Sigmoid colon (tissue), 7 donors: ENCODE data around the gene GPR183. TPM values are rescaled to one million over a fixed set of nuclear protein-coding genes. Genes with fewer than 3 reads are reported as not detected.

Source experiments
- DNase-seq: peaks from one replicate; pipeline ENCODE4 v3.0.0-alpha.2; 2019
- H3K27ac ChIP-seq, 4 donors: fragments of 200-600 bp; sonication (generic); one replicate each; pipeline ENCODE4 v1.5.1; 2016 to 2019; ENCODE audit warnings: mild to moderate bottlenecking in 1 of 4
- H3K27me3 ChIP-seq, 3 donors: fragments of 200-600 bp; sonication (generic); one replicate each; pipeline ENCODE4 v1.5.1; 2019; ENCODE audit warnings: mild to moderate bottlenecking in 1 of 3
- H3K36me3 ChIP-seq, 4 donors: fragments of 200-600 bp; sonication (generic); one replicate each; pipeline ENCODE4 v1.5.1; 2016 to 2019
- H3K4me1 ChIP-seq, 4 donors: fragments of 200-600 bp; sonication (generic); one replicate each; pipeline ENCODE4 v1.5.1; 2017 to 2019
- H3K4me3 ChIP-seq, 4 donors: fragments of 200-600 bp; sonication (generic); one replicate each; pipeline ENCODE4 v1.5.1; 2017 to 2019; ENCODE audit warnings: mild to moderate bottlenecking in 2 of 4, moderate library complexity in 1 of 4
- H3K9me3 ChIP-seq, 4 donors: fragments of 200-600 bp in 3 of 4; sonication (generic) in 3 of 4; one replicate each; pipeline versions ENCODE4 v1.5.1 to v1.6.1; 2013 to 2019
- EP300 ChIP-seq, 4 donors: sonication (generic); formaldehyde crosslinking; IDR thresholded peaks; one replicate each; pipeline ENCODE4 v1.6.1; 2017; ENCODE audit warnings: antibody characterized with exemption in 4 of 4
- POLR2A ChIP-seq, 2 donors: fragments of 450-650 bp; IDR thresholded peaks; one replicate each; pipeline ENCODE4 v1.6.1; 2016; ENCODE audit warnings: antibody characterized with exemption in 2 of 2, mild to moderate bottlenecking in 2 of 2, moderate library complexity in 2 of 2
- POLR2AphosphoS5 ChIP-seq, 4 donors: sonication (generic); formaldehyde crosslinking; IDR thresholded peaks; one replicate each; pipeline ENCODE4 v1.6.1; 2017; ENCODE audit warnings: antibody characterized with exemption in 4 of 4
- WGBS, 2 donors: extraction: QIAGEN DNeasy Blood & Tissue Kit; methylation state at CpG; one replicate each; pipeline ENCODE4 v1.1.7; 2013; 5-methylcytosine and 5-hydroxymethylcytosine counted together
- intact Hi-C: fragments of 100-400 bp; cut with DNase I; formaldehyde crosslinking; loops from one replicate; pipeline ENCODE4 v1.15.1; 2023
- polyA plus RNA-seq, 3 donors: library from polyadenylated mRNA; stranded (reverse); fragments of 200-250 nt; gene quantifications; one replicate each; pipeline ENCODE4 v1.2.3, GENCODE V29; 2013
- total RNA-seq, 4 donors: library from RNA; depleted of rRNA; stranded (reverse); fragments of >200 nt; gene quantifications; one replicate each; pipeline ENCODE4 v1.1.0, GENCODE V29; 2016
- TF ChIP-seq, protein P1 (sequence below), 4 experiments: fragments of 450-650 bp in 3 of 4; fragments of 200-600 bp in 1 of 4; IDR thresholded peaks; one replicate each; pipeline ENCODE4 v1.5.1; 2016 to 2019; ENCODE audit warnings: antibody characterized with exemption in 4 of 4, mild to moderate bottlenecking in 3 of 4, moderate library complexity in 2 of 4
- donor health status: healthy with polysubstance abuse.
- donor health status: Bipolar disorder and iron deficiency.
- donor health status: healthy.

GPR183 gene
- total and polyA plus RNA-seq, 7 donors: 4.8 to 36.4 (median 30.9) TPM

DNA sequence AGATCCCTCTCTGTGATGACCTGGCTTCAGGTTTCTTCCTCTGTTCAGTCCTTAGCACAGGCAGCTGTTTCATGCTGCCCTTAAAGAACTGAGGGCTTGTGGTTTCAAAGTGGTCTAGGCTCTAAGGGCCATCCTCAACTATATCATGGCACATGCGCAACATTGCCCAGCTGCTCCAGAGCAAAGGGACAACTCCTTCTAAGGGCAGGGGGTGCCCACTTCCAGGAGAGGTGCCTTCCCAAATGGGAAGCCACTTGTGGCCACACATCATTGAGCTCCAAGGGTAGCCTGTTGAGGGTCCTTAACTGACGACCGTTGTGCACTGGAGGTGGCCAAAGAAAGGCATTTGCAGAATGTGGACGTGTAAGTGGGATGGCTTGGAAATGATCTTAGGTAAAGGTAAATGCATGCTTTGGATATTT is 7.3 kb downstream of the GPR183 start:
- TF ChIP-seq POLR2A (IDR thresholded peaks at IDR 0.05) (no peak), POLR2AphosphoS5 (IDR thresholded peaks at IDR 0.05) (no peak), EP300 (IDR thresholded peaks at IDR 0.05) (no peak)
- TF ChIP-seq, protein P1, sequence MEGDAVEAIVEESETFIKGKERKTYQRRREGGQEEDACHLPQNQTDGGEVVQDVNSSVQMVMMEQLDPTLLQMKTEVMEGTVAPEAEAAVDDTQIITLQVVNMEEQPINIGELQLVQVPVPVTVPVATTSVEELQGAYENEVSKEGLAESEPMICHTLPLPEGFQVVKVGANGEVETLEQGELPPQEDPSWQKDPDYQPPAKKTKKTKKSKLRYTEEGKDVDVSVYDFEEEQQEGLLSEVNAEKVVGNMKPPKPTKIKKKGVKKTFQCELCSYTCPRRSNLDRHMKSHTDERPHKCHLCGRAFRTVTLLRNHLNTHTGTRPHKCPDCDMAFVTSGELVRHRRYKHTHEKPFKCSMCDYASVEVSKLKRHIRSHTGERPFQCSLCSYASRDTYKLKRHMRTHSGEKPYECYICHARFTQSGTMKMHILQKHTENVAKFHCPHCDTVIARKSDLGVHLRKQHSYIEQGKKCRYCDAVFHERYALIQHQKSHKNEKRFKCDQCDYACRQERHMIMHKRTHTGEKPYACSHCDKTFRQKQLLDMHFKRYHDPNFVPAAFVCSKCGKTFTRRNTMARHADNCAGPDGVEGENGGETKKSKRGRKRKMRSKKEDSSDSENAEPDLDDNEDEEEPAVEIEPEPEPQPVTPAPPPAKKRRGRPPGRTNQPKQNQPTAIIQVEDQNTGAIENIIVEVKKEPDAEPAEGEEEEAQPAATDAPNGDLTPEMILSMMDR (IDR thresholded peaks at IDR 0.05): no peak
- 87 to 95% methylated on average over 4 of the region's 4 CpGs for WGBS, 2 donors
- Histone ChIP-seq H3K9me3 (no peaks in the 10 kb centered on the region), H3K27ac (peak overlapping the region in 1 of 4 donors; percentile 35), H3K4me3 (no peak overlapping the region), H3K4me1 (peaks cover 0 to 50% (median 21%) of the 10 kb centered on the region in 4 donors), H3K36me3 (peaks cover 0 to 11% (median 1%) of the 10 kb centered on the region in 4 donors), H3K27me3 (no peaks in the 10 kb centered on the region)
- intact Hi-C loops: no loop called here
- DNase-seq: no peak

DNA sequence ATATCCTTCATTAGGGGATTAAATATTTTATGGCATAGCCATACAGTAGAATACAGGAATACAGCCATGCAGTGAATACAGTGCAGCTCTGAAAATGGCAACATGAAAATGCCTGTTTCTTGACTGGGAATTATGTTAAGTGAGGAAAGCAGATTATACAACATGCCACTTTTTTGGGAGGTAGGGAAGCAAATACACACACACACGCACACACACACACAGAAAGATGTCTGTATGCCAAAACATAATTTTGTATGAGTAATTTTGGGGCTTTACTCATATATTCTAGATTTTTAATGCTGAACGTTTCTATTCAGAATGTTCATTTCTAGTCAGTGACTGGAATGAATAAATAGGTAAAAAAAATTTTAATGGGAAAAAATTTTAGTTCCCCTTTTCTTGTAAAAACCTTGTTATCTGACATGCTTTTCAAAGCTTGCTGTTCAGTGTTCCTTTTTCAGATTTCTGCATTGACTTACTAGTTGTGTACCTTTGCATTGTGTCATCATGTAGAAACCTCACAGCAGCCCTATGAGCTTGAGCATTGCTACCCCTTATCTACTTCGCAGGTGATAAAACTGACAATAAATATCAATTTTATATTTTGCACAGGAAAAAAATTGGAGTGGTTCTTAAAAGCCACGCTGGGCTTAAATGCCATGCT is 7.8 kb downstream of the GPR183 start:
- DNase-seq: no peak
- TF ChIP-seq POLR2A (IDR thresholded peaks at IDR 0.05) (no peak), POLR2AphosphoS5 (IDR thresholded peaks at IDR 0.05) (no peak), EP300 (IDR thresholded peaks at IDR 0.05) (no peak)
- TF ChIP-seq, protein P1 (IDR thresholded peaks at IDR 0.05): no peak
- intact Hi-C loops: no loop called here
- no peak overlapping the region for H3K4me3 ChIP-seq
- no peaks in the 10 kb centered on the region for H3K27me3 ChIP-seq
- H3K27ac ChIP-seq: peak overlapping the region in 1 of 4 donors; percentile 35
- no peaks in the 10 kb centered on the region for H3K9me3 ChIP-seq
- H3K36me3 ChIP-seq: peaks cover 0 to 16% (median 3%) of the 10 kb centered on the region in 4 donors
- WGBS, 2 donors: 76 to 90% methylated on average over 4 of the region's 4 CpGs
- peaks cover 0 to 49% (median 17%) of the 10 kb centered on the region in 4 donors for H3K4me1 ChIP-seq

DNA sequence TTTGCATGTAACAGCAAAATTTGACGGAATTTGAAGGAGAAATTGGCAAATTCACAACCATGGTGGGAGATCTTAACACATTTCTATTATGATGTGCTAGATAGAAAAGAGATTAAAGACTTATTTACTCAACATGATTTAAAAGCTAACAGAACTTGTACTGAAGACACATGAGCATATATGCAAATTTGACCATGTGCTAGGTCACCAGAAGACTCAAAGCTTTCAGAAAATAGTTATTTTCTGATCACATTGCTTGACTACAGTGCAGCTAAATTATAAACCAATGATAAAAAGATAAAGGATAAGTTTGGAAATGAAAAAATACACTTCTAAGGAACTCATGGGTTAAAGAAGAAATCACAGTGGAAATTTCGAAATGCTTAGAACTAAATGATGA is 9.1 kb downstream of the GPR183 start:
- H3K4me3 ChIP-seq: no peak overlapping the region
- H3K36me3 ChIP-seq: peaks cover 0 to 23% (median 3%) of the 10 kb centered on the region in 4 donors
- H3K27ac ChIP-seq: peak overlapping the region in 3 of 4 donors; percentile 18 to 39 (median 25)
- WGBS, 2 donors: 84 to 88% methylated on average over 2 of the region's 2 CpGs
- intact Hi-C loops: no loop called here
- DNase-seq: no peak
- H3K9me3 ChIP-seq: no peaks in the 10 kb centered on the region
- TF ChIP-seq POLR2A (IDR thresholded peaks at IDR 0.05) (no peak), POLR2AphosphoS5 (IDR thresholded peaks at IDR 0.05) (no peak), EP300 (IDR thresholded peaks at IDR 0.05) (no peak)
- TF ChIP-seq, protein P1 (IDR thresholded peaks at IDR 0.05): no peak
- H3K27me3 ChIP-seq: no peaks in the 10 kb centered on the region
- peaks cover 0 to 36% (median 10%) of the 10 kb centered on the region in 4 donors for H3K4me1 ChIP-seq

DNA sequence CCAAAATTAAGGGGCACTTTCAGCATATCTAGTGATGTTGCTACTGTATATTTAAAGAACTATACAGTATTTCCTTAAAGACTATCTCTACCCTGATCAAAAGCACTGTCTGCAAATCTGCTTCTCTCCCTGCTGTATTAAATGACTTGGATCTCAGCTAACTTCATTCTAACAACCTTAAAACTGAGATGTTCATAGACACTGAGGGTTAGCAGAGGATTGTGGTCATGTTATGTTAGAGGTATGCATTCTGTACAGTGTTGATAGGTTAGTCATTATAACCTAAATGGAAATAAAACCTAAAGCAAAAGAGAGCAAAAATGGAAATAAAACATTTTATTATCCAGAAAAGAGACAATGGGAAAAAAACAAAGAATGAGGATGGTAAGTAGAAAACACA is 9.9 kb downstream of the GPR183 start:
- H3K36me3 ChIP-seq: peaks cover 0 to 30% (median 3%) of the 10 kb centered on the region in 4 donors
- TF ChIP-seq POLR2AphosphoS5 (IDR thresholded peaks at IDR 0.05) (no peak), EP300 (IDR thresholded peaks at IDR 0.05) (no peak), POLR2A (IDR thresholded peaks at IDR 0.05) (no peak)
- TF ChIP-seq, protein P1 (IDR thresholded peaks at IDR 0.05): no peak
- intact Hi-C loops: no loop called here
- peaks cover 0 to 32% (median 9%) of the 10 kb centered on the region in 4 donors for H3K4me1 ChIP-seq
- no peak overlapping the region for H3K4me3 ChIP-seq
- peak overlapping the region in 3 of 4 donors; percentile 18 to 39 (median 26) for H3K27ac ChIP-seq
- DNase-seq: no peak
- no peaks in the 10 kb centered on the region for H3K9me3 ChIP-seq
- H3K27me3 ChIP-seq: no peaks in the 10 kb centered on the region
